Fibroblast of peridontal ligament (primary cell): ENCODE results near the gene PCDHGB7.
A peak's percentile ranks its signal among the peaks of the same experiment; 100 is the strongest.
"Not testable (repeated sequence)": the region's sequence is repeated elsewhere in the genome, so short reads cannot be mapped to it uniquely, and the experiment has no call there.

Source experiments
- DNase-seq: peaks from one replicate; pipeline ENCODE4 v3.0.0-alpha.2; 2010; ENCODE audit errors: extremely low read depth

The PCDHGB7 gene

DNA sequence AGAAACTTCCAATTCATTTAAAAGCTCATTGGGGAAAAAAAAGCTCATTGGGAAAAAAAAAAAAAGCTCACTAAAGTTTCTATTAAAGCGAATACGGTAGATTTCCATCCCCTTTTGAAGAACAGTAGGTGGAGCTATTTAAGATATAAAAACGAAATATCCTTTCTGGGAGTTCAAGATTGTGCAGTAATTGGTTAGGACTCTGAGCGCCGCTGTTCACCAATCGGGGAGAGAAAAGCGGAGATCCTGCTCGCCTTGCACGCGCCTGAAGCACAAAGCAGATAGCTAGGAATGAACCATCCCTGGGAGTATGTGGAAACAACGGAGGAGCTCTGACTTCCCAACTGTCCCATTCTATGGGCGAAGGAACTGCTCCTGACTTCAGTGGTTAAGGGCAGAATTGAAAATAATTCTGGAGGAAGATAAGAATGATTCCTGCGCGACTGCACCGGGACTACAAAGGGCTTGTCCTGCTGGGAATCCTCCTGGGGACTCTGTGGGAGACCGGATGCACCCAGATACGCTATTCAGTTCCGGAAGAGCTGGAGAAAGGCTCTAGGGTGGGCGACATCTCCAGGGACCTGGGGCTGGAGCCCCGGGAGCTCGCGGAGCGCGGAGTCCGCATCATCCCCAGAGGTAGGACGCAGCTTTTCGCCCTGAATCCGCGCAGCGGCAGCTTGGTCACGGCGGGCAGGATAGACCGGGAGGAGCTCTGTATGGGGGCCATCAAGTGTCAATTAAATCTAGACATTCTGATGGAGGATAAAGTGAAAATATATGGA lies 13.0 kb downstream of the PCDHGB7 start, which contains the start of gene PCDHGA12:
PCDHGA12 (plus strand) TSS at position 176 of the 782 bp plus-strand sequence; CDS start at position 429, 253 bp downstream.
- peak; percentile 88 for DNase-seq

DNA sequence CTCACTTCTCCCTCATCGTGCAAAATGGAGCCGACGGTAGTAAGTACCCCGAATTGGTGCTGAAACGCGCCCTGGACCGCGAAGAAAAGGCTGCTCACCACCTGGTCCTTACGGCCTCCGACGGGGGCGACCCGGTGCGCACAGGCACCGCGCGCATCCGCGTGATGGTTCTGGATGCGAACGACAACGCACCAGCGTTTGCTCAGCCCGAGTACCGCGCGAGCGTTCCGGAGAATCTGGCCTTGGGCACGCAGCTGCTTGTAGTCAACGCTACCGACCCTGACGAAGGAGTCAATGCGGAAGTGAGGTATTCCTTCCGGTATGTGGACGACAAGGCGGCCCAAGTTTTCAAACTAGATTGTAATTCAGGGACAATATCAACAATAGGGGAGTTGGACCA lies 13.8 kb downstream of the PCDHGB7 start:
- no peak for DNase-seq

DNA sequence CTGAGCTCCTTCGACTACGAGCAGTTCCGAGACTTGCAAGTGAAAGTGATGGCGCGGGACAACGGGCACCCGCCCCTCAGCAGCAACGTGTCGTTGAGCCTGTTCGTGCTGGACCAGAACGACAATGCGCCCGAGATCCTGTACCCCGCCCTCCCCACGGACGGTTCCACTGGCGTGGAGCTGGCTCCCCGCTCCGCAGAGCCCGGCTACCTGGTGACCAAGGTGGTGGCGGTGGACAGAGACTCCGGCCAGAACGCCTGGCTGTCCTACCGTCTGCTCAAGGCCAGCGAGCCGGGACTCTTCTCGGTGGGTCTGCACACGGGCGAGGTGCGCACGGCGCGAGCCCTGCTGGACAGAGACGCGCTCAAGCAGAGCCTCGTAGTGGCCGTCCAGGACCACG lies 14.8 kb downstream of the PCDHGB7 start:
- not testable (repeated sequence) for DNase-seq

DNA sequence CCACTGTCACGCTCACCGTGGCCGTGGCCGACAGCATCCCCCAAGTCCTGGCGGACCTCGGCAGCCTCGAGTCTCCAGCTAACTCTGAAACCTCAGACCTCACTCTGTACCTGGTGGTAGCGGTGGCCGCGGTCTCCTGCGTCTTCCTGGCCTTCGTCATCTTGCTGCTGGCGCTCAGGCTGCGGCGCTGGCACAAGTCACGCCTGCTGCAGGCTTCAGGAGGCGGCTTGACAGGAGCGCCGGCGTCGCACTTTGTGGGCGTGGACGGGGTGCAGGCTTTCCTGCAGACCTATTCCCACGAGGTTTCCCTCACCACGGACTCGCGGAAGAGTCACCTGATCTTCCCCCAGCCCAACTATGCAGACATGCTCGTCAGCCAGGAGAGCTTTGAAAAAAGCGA lies 15.2 kb downstream of the PCDHGB7 start:
- DNase-seq, result not testable (repeated sequence)

DNA sequence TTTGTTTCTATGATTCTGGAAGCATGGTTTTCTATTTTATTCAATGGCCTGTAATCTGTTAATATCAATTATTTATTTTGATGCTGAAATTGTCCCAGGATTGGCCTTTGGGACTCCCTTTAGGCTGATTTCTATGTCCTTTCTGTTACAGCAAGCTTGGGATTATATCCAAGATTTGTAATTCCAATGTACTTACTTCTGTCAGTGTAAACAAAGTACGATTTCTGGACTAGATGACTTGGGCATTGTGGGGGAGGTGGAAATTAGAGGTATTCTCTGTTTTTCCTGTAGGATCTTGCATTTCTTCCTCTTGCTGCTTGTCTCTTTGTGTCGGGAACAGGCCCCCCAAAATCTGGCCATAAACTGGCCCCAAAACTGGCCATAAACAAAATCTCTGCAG lies 16.5 kb downstream of the PCDHGB7 start:
- peak; percentile 42 for DNase-seq

DNA sequence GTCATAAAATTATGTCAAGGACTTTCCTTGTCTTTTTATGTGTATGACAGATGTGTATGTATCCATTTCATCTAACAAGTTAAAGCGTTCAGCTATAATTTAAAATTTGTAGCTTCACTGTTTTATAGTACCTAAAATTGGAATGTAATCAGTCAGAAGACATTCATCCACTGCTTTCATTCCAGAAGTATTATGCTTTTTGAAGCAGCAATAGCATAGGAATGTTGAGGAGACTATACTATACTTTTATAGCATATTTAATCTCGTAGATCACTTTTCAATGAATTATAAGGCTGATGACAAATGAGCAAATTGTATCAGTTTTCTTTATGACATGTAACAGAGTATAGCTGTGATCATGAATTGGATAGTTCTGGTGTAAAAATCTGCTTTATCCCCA lies 19.7 kb downstream of the PCDHGB7 start:
- no peak for DNase-seq

DNA sequence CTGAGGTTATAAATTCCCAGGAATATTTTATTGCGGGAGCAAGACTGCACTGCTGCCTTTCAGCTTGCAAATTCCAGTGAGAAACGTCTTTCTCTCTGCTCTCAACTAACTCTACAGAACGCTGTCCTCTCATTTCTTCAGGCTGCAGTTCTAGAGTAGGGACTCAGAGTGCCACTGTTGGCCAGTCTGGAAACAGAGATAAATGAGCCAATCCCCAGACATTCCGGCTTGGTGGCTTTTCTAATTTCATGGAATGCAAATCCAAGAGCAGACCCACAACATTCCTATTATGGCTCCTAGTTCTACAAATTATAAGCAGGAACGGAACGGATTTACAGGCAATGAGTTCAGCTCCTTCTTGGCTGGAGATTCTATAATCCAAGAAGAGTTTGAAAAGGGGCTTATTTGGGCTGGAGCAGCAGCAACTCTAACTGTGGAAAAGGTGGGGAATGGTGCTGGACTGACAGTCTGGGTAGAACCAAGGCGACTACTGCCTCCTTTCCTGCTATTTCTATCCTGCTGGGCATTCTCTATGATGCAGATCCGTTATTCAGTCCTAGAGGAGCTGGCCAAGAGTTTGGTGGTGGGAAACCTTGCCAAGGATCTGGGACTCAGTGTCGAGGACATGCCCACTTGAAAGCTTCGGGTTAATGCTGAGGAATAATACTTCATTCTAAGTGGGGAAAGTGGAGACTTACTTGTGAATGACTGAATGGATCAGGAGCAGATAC lies 22.1 kb downstream of the PCDHGB7 start:
- DNase-seq, result no peak

DNA sequence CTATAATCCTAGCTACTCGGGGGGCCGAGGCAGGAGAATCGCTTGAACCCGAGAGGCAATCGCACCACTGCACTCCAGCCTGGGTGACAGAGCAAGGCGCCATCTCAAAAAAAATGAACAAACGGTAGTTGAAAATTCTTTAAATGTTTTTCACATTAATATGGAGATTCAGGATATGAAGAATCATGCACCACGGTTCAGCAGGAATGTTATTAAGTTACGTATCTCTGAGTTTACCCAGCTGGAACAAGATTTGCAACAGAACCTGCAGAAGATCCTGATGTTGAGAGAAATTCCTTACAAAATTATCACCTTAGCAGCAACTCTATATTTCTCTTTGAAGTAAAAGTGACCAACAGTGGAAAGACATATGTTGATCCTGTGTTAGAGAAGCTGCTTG lies 22.9 kb downstream of the PCDHGB7 start:
- DNase-seq, result no peak

DNA sequence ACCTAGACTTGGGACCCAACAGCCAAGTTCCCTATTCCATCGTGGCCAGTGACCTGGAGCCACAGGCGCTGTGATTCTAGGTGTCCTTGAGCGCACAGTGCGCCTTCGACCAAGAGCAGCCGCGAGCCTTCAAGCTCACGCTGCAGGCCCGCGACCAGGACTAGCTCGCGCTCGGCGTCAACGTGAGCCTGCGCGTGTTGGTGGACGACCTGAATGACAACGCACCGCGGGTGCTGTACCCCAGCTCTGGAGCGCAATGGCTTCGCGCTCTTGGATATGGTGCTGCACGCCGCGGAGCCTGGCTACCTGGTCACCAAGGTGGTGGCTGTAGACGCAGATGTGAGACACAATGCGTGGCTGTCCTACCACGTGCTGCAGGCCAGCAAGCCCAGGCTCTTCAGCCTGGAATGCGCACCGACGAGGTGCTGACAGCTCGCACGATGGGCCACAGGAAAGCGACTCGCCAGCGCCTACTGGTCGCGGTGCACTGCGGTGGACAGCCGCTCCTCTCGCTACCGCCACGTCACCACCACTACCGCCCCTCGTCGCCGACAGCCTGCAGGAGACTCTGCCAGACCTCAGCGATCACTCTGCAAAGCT lies 24.2 kb downstream of the PCDHGB7 start:
- no peak for DNase-seq

DNA sequence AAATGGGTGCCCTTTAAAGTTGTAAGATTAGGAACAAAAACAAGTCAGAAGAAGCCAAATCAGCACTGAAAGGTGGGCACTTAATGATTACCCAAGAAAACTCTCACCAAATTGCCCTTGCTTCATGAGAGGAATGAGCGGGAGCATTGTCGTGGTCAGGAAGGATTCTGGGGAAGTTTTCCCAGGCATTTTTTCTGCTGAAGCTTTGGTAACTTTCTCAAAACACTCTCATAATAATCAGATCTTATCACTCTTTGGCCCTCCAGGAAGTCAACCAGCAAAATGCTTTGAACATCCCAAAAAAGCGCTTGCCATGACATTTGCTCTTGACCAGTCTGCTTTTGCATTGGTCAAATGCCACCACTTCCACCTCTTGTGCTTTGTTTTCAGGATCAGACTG lies 47.9 kb downstream of the PCDHGB7 start:
- DNase-seq, result no peak
